Measurements from ENCODE around the gene RPS2.

GRCh38 chr16:2003827-2004641, 39.4 kb upstream of the RPS2 start:
- no peak for TF ChIP-seq SIN3A (IDR thresholded peaks at IDR 0.05; ENCODE audit: borderline replicate concordance, insufficient read depth, low read length)
- no peak for TF ChIP-seq REST (IDR thresholded peaks at IDR 0.05; ENCODE audit: insufficient read depth in 1 of 2, low read depth in 2 of 2, low read length in 2 of 2)

Measured in PFSK-1 (cell line).